ENCODE data around the gene COX19. TPM values are rescaled to one million over a fixed set of nuclear protein-coding genes. Genes with fewer than 3 reads are reported as not detected.

Gene COX19
- total and polyA plus RNA-seq, 5 experiments from 2014 or later, result 19.3 to 49.0 (median 21.5) TPM

DNA sequence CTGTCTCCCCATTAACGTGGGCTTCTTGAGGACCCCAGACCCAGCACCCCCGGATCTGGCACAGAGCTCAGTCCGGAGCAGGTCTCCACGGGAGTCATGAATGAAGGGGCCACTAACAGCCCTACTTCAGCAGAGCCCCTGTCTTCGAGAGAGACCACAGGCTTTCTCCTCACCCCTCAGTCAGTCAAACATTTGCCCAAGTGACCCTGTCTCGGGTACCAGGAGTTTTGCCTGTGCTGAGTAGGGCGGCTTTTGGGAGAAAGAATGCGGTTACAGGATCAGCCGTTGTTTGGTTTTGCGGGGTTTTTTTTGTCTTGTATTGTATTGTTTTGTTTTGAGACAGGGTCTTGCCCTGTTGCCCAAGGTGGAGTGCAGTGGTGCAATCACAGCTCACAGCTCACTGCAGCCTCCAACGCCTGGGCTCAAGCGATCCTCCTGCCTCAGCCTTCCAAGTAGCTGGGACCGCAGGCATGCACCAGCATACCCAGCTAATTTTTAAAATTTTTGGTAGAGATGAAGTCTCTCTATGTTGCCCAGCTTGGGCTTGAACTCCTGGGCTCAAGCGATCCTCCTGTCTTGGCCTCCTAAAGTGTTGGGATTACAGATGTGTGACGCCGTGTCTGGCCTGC is 37.4 kb downstream of the COX19 start:
- H3K4me1 Mint-ChIP-seq, result peaks cover 0 to 20% (median 9%) of the 10 kb centered on the region in 4 donors
- peak in 1 of 10 donors; percentile 28 for DNase-seq
- H3K9me3 Mint-ChIP-seq, result peaks cover 0 to 12% (median 0%) of the 10 kb centered on the region in 9 donors
- no peak for ATAC-seq
- peaks cover 0 to 8% (median 5%) of the 10 kb centered on the region in 3 donors for H3K36me3 Mint-ChIP-seq
- POLR2A ChIA-PET, result interaction anchor here (1.0 kb wide), 1 partner anchor 15 kb away, joined by 3 read pairs; no protein-coding TSS in a partner anchor
- no peak overlapping the region for H3K27ac Mint-ChIP-seq
- no peaks in the 10 kb centered on the region for H3K27me3 Mint-ChIP-seq
- no peak overlapping the region for H3K4me3 Mint-ChIP-seq

GRCh38 chr7:936386-937054 is 38.8 kb downstream of the COX19 start:
- Mint-ChIP-seq H3K27me3 (no peaks in the 10 kb centered on the region), H3K36me3 (peaks cover 0 to 8% (median 5%) of the 10 kb centered on the region in 3 donors), H3K4me1 (peaks cover 0 to 21% (median 7%) of the 10 kb centered on the region in 4 donors), H3K4me3 (no peak overlapping the region), H3K27ac (peak overlapping the region in 1 of 10 donors; percentile 57), H3K9me3 (peaks cover 0 to 12% (median 0%) of the 10 kb centered on the region in 9 donors)
- ATAC-seq (peak in 1 of 2 donors; percentile 28), DNase-seq (peak in 1 of 10 donors; percentile 47)
- POLR2A ChIA-PET, result no interaction called here

- no peaks in the 10 kb centered on the region for H3K27me3 Mint-ChIP-seq
- peaks cover 0 to 10% (median 0%) of the 10 kb centered on the region in 9 donors for H3K9me3 Mint-ChIP-seq
- H3K36me3 Mint-ChIP-seq, result peaks cover 0 to 8% (median 3%) of the 10 kb centered on the region in 3 donors
- H3K4me3 Mint-ChIP-seq, result peak overlapping the region in 1 of 10 donors; percentile 62
- DNase-seq, result no peak
- ATAC-seq, result no peak
- H3K4me1 Mint-ChIP-seq, result peaks cover 0 to 19% (median 6%) of the 10 kb centered on the region in 4 donors
- no peak overlapping the region for H3K27ac Mint-ChIP-seq
- POLR2A ChIA-PET, result no interaction called here
Observed at GRCh38 chr7:935874-936385, 39.4 kb downstream of the COX19 start.

DNA sequence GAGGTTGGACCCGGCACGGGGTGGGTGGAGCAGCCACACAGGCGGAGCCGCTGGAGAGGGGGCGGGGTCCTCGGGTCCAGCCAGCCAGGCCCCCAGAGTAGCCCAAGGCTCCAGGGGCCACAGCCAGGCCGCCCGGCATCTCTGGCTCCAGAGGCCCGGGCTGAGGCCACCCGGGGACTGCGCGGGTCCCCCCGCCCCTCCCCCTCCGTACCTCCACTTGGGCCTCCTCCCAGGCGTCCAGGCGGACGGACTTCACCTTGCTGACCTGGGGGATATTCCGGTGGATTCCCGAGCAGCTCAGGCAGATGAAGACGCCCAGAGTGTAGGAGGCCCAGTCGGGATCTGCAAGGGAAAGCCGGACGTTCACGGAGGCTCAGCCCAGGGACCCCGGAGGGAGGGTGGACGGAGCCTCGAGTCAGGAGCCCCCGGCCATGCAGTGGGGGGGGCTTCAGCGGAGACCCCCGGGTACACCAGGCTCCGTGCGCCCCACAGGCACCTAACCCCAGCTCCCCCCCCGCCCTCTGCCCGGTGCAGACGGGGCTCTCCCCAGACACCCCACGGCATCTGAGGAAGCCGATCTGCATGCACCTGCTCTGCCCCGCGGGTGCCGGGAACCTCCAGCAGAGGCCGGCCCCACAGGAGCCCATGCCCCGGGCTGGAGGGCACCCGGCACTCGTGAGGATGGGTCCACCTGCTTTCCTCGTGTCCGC is 40.0 kb downstream of the COX19 start:
- Mint-ChIP-seq H3K4me3 (peak overlapping the region in 1 of 10 donors; percentile 62), H3K4me1 (peaks cover 0 to 15% (median 6%) of the 10 kb centered on the region in 4 donors), H3K9me3 (peaks cover 0 to 4% (median 0%) of the 10 kb centered on the region in 9 donors), H3K36me3 (peaks cover 0 to 4% (median 0%) of the 10 kb centered on the region in 3 donors), H3K27ac (no peak overlapping the region), H3K27me3 (no peaks in the 10 kb centered on the region)
- POLR2A ChIA-PET, result no interaction called here
- ATAC-seq (no peak), DNase-seq (peak in 1 of 10 donors; percentile 34)

DNA sequence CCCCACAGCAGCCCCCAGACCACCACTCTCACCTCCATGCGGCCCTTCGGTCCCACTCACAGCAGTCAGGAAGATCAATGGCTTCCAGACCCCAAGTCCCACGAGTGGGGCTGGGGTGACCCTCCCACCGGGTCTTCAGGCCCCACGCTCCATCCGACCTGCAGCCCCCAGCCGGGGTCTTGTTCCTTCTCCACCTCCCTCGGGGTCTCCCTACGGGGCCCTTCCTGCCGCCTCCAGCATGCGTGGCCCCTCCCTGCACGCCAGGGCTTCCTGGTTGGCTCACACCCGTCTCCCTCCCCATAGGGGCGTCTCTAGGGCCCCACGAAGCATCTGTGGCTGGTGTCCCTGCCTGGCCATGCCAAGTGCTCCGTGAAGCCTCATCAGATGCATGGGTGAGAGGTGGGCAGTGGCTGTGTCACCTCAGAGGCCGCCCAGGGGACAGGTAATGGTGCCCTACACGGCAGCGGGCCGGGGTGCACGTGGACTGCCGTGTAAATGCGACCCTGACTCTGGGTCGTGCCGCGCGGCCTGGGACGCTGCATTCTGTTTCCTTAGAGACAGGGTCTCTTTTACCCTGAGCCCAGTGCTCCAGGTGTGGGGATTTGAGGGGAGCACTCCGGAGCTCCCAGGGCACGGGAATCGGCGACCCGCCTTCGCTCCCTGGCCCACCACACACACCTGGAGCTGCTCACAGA is 40.7 kb downstream of the COX19 start:
- DNase-seq (no peak), ATAC-seq (no peak)
- no peaks in the 10 kb centered on the region for H3K27me3 Mint-ChIP-seq
- H3K27ac Mint-ChIP-seq, result no peak overlapping the region
- H3K36me3 Mint-ChIP-seq, result no peaks in the 10 kb centered on the region
- no peaks in the 10 kb centered on the region for H3K9me3 Mint-ChIP-seq
- no peak overlapping the region for H3K4me3 Mint-ChIP-seq
- H3K4me1 Mint-ChIP-seq, result peaks cover 0 to 15% (median 6%) of the 10 kb centered on the region in 4 donors
- POLR2A ChIA-PET, result no interaction called here

- Mint-ChIP-seq H3K27ac (no peak overlapping the region), H3K4me1 (peaks cover 0 to 32% (median 10%) of the 10 kb centered on the region in 4 donors), H3K9me3 (no peaks in the 10 kb centered on the region), H3K27me3 (no peaks in the 10 kb centered on the region), H3K4me3 (no peak overlapping the region), H3K36me3 (no peaks in the 10 kb centered on the region)
- DNase-seq (no peak), ATAC-seq (no peak)
- POLR2A ChIA-PET, result no interaction called here
Observed at GRCh38 chr7:932651-932975, 42.7 kb downstream of the COX19 start.

DNA sequence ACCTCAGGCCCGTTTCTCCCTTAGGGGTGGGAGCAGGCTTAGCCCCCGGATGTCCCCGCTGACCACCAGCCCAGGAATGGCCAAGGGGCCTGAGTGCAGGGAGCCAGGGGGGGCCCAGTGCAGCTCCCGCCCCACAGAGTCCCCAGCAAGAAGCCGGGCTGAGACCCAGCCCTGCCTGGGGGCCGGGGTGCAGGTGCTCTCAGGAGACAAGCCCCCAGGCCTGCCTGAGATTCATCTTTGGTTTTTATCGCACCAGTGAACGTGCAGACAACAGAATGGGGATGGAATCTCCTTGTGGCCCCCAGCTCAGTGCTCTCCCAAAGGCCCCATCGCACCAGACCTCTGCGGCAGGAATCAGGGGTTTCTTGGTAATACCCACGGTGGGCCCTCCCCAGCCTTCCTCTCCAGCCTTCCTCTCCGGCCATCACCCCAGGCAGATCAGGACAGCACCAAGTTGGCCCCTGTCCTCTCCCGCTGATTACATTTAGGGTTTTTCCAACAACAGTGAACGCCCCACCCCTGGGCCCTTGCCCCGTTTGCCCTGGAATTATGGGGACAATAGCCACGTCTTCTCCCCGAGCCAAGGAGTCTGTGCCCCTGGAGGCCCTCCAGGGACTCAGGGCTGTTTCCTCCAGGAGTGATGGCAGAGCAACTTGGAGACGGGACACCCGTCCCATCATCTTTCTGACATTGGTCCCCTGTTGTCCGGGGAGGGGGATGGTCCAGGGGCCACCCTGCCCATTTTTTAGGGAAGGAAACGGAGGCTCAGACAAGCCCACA is 43.3 kb downstream of the COX19 start:
- Mint-ChIP-seq H3K36me3 (no peaks in the 10 kb centered on the region), H3K27me3 (no peaks in the 10 kb centered on the region), H3K4me1 (peaks cover 5 to 36% (median 13%) of the 10 kb centered on the region in 4 donors), H3K4me3 (no peak overlapping the region), H3K27ac (peak overlapping the region in 1 of 10 donors; percentile 27), H3K9me3 (no peaks in the 10 kb centered on the region)
- DNase-seq (peak in 1 of 10 donors; percentile 10), ATAC-seq (no peak)
- POLR2A ChIA-PET, result no interaction called here

DNA sequence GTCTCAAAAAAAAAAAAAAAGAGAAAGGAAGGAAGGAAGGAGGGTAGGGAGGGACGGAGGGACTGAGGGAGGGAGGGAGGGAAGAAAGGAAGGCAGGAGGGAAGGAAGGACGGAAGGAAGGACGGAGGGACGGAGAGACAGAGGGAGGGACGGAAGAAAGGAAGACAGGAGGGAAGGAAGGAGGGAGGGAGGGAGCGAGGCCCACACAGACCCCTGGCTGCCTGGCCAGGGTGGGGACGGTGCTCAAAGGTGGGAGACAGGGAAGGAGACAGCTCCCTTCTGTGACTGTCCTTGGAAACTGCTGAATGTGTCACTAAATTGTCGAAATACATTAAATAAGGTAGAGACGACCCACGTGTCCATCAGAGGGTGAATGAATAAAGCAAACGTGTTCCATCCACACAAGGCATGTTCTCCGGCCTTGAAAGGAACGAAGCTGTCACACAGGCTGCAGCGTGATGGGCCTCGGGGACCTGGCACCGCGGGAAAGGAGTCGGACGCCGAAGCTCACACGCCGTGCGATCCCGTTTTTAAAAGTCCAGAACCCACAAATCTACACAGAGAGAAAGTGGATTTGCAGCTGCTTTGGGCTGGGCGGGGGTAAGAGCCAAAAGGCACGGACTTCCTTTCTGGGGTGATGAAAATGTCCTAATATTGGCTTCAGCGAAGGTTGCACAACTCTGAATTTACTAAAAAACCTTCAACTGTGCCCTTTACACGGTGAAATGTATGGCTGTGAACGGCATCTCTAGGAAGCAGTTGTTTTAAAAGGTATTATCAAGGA is 44.2 kb downstream of the COX19 start:
- DNase-seq (peak in 1 of 10 donors; percentile 6), ATAC-seq (no peak)
- no peak overlapping the region for H3K4me3 Mint-ChIP-seq
- peaks cover 4 to 35% (median 14%) of the 10 kb centered on the region in 4 donors for H3K4me1 Mint-ChIP-seq
- POLR2A ChIA-PET, result interaction anchor here (0.6 to 1.0 kb wide), 3 partner anchors 21 to 639 kb away, joined by 3 read pairs; no protein-coding TSS in a partner anchor
- H3K27ac Mint-ChIP-seq, result peak overlapping the region in 4 of 10 donors; percentile 28 to 71 (median 56)
- no peaks in the 10 kb centered on the region for H3K27me3 Mint-ChIP-seq
- no peaks in the 10 kb centered on the region for H3K9me3 Mint-ChIP-seq
- no peaks in the 10 kb centered on the region for H3K36me3 Mint-ChIP-seq

DNA sequence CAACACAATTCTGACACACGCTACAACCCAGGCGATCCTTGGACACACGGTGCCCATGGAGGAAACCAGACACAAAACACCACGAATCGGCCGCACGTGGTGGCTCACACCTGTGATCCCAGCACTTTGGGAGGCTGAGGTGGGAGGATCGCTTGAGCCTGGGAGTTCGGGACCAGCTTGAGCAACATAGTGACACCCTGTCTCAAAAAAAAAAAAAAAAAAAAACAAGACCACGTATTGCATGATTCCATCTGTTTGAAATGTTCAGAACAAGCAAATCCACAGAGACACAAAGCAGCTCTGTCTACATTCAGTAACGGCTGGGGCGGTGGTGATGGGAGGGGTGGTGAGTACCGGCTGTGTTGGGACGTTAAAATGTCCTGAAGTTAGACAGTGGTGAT is 46.0 kb downstream of the COX19 start:
- H3K4me3 Mint-ChIP-seq, result peak overlapping the region in 1 of 10 donors; percentile 15
- no peaks in the 10 kb centered on the region for H3K36me3 Mint-ChIP-seq
- no peak for ATAC-seq

DNA sequence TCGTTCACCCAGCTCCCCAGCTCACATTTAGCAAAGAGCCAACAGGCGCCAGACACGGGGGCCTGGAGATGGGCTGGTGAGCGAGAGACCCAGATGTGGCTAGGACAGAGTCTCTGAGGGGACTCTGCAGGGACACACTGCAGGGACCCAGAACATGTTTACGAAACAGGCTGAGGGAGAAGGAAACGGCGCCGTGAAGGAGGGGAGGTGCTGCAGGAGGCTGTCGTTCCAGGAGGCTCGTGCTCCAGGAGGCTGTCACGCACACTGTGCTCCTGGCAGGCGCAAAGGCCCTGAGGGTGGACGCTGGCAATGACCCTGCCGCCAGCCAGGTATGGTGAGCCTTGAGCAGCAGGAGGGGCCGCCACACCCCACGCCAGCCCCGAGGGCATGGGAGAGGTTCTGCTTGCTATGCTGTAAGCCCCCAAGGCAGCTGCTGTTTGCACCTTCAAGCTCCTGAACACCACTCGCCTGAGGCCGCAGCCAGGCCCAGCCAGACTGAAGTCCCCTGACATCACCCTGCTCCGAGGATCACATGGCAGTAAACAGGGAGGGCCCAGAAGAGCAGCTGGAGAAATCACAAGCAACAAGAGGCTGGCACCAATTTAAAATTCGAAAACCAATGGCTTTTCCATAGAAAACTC is 48.2 kb downstream of the COX19 start:
- Mint-ChIP-seq H3K4me3 (peak overlapping the region in 2 of 10 donors; percentile 0 to 38), H3K36me3 (no peaks in the 10 kb centered on the region), H3K27ac (peak overlapping the region; percentile 45 to 87 (median 73)), H3K27me3 (no peaks in the 10 kb centered on the region), H3K4me1 (peaks cover 10 to 54% (median 36%) of the 10 kb centered on the region in 4 donors), H3K9me3 (no peaks in the 10 kb centered on the region)
- DNase-seq (peak in 1 of 10 donors; percentile 15), ATAC-seq (no peak)
- POLR2A ChIA-PET, result no interaction called here

More for the DNA sequence above, 46.0 kb downstream of the COX19 start:
- no peaks in the 10 kb centered on the region for H3K9me3 Mint-ChIP-seq
- H3K27ac Mint-ChIP-seq, result peak overlapping the region in 6 of 10 donors; percentile 43 to 90 (median 71)
- POLR2A ChIA-PET, result interaction anchor here (0.7 to 1.0 kb wide), 2 partner anchors 46 to 1100 kb away, joined by 3 read pairs; partner anchors contain the start of gene COX19
- H3K27me3 Mint-ChIP-seq, result no peaks in the 10 kb centered on the region
- peaks cover 4 to 47% (median 24%) of the 10 kb centered on the region in 4 donors for H3K4me1 Mint-ChIP-seq
- DNase-seq, result peak in 1 of 10 donors; percentile 11
